Endothelial cell of umbilical vein (primary cell): ENCODE data around the gene ANO6. TPM values are rescaled to one million over a fixed set of nuclear protein-coding genes. Genes with fewer than 3 reads are reported as not detected.

ENCODE experiments used
- BruUV-seq: library from RNA; stranded (reverse); fragments of 400-500 nt; replicated peaks from 2 replicates; lab custom pipeline; 2021; lab: Mats Ljungman, UMichigan
- CTCF ChIA-PET: fragments of 300-600, 350-600 bp; sonication (Branson Sonifier 250); formaldehyde crosslinking; loops from one replicate; lab custom pipeline; 2021; ENCODE audit warnings: antibody characterized with exemption, inconsistent platforms; lab: Charles Lee
- POLR2A ChIA-PET: fragments of 300-600, 350-600 bp; sonication (Branson Sonifier 250); formaldehyde crosslinking; loops from one replicate; lab custom pipeline; 2021; ENCODE audit warnings: antibody characterized with exemption, inconsistent platforms; lab: Charles Lee
- DNase-seq: peaks from one replicate; pipeline ENCODE4 v3.0.0-alpha.2; 2011; ENCODE audit warnings: low read depth, low spot score
- FAIRE-seq: peaks from 2 replicates; lab custom pipeline; 2011; peaks lifted over from hg19 to GRCh38; lab: Jason Lieb, UNC
- H2AFZ ChIP-seq: 2 replicates; pipeline ENCODE4 v1.6.0; 2012; ENCODE audit warnings: low read depth, low read length, control low read depth, inconsistent platforms
- H3K27ac ChIP-seq: 2 replicates; pipeline ENCODE4 v1.5.1; 2011; ENCODE audit warnings: low read depth, mild to moderate bottlenecking, control low read depth, low read length, moderate library complexity; ENCODE audit not compliant: insufficient read depth
- H3K27me3 ChIP-seq, 2 experiments: 2 replicates each; pipeline versions ENCODE4 v1.6.0 to v1.6.1; 2011; ENCODE audit warnings: low read length in 2 of 2, mixed read lengths in 1 of 2; ENCODE audit not compliant: control insufficient read depth in 2 of 2, insufficient read depth in 2 of 2
- H3K36me3 ChIP-seq, 2 experiments: 2 replicates in 1 of 2; 3 replicates in 1 of 2; pipeline ENCODE4 v1.5.1; 2011; ENCODE audit warnings: low read length in 2 of 2, mild to moderate bottlenecking in 1 of 2, moderate library complexity in 1 of 2; ENCODE audit not compliant: control insufficient read depth in 2 of 2, insufficient read depth in 2 of 2; ENCODE audit errors: extremely low read depth in 1 of 2
- H3K4me1 ChIP-seq: 3 replicates; pipeline ENCODE4 v1.5.1; 2011; ENCODE audit warnings: mild to moderate bottlenecking, low read length; ENCODE audit not compliant: control insufficient read depth, insufficient read depth; ENCODE audit errors: extremely low read depth
- H3K4me2 ChIP-seq: 2 replicates; pipeline ENCODE4 v1.6.1; 2011; ENCODE audit warnings: low read length, control low read depth, mixed read lengths; ENCODE audit not compliant: insufficient read depth
- H3K4me3 ChIP-seq, 3 experiments: fragments of 200-600 bp in 1 of 3; sonication (generic), shearing (Covaris generic) in 1 of 3; replicated peaks in 1 of 3; 2 replicates each; pipeline ENCODE4 v1.5.1; 2011 to 2016; ENCODE audit warnings: control low read depth in 3 of 3, low read length in 3 of 3, mild to moderate bottlenecking in 2 of 3, inconsistent platforms in 1 of 3, low read depth in 1 of 3, moderate library complexity in 1 of 3; ENCODE audit not compliant: insufficient read depth in 1 of 3
- H3K79me2 ChIP-seq: 2 replicates; pipeline ENCODE4 v1.6.0; 2012; ENCODE audit warnings: low read length, inconsistent platforms; ENCODE audit not compliant: control insufficient read depth, insufficient read depth
- H3K9ac ChIP-seq: replicated peaks from 2 replicates; pipeline ENCODE3; 2011; ENCODE audit warnings: low read length, control low read depth; ENCODE audit not compliant: insufficient read depth; ENCODE audit errors: extremely low read depth
- H3K9me1 ChIP-seq: replicated peaks from 3 replicates; pipeline ENCODE4 v1.6.0; 2011; ENCODE audit warnings: mild to moderate bottlenecking, low read length; ENCODE audit not compliant: control insufficient read depth, insufficient read depth; ENCODE audit errors: extremely low read depth
- H3K9me3 ChIP-seq: replicated peaks from 2 replicates; pipeline ENCODE4 v1.5.1; 2012; ENCODE audit warnings: low read length, inconsistent platforms; ENCODE audit not compliant: control insufficient read depth, insufficient read depth
- H4K20me1 ChIP-seq: replicated peaks from 2 replicates; pipeline ENCODE3; 2011; ENCODE audit warnings: mild to moderate bottlenecking, low read length; ENCODE audit not compliant: control insufficient read depth, insufficient read depth; ENCODE audit errors: extremely low read depth
- CTCF ChIP-seq, 2 donors: IDR thresholded peaks; 1 replicate in 1 of 2; 2 replicates in 1 of 2; pipeline ENCODE4 v1.5.1; 2011; ENCODE audit warnings: low read length in 2 of 2, mild to moderate bottlenecking in 2 of 2, moderate library complexity in 2 of 2, control low read depth in 1 of 2, inconsistent platforms in 1 of 2, low read depth in 1 of 2; ENCODE audit not compliant: insufficient read depth in 1 of 2; ENCODE audit errors: extremely low read depth in 1 of 2
- EZH2 ChIP-seq: IDR thresholded peaks from 2 replicates; pipeline ENCODE4 v1.6.1; 2012; ENCODE audit warnings: borderline replicate concordance, low read depth, mild to moderate bottlenecking, moderate library complexity, low read length, inconsistent platforms; ENCODE audit not compliant: severe bottlenecking
- FOS ChIP-seq: IDR thresholded peaks from 2 replicates; pipeline ENCODE4 v1.6.1; 2011; ENCODE audit warnings: mild to moderate bottlenecking, low read length, moderate library complexity, borderline replicate concordance; ENCODE audit not compliant: insufficient read depth
- GATA2 ChIP-seq: IDR thresholded peaks from 2 replicates; pipeline ENCODE4 v1.7.0; 2011; ENCODE audit warnings: low read depth, mild to moderate bottlenecking, moderate library complexity, mixed read lengths, low read length; ENCODE audit not compliant: insufficient read length, insufficient read depth
- JUN ChIP-seq: IDR thresholded peaks from 2 replicates; pipeline ENCODE4 v1.6.1; 2011; ENCODE audit warnings: borderline replicate concordance, low read depth; ENCODE audit not compliant: insufficient read length, insufficient read depth
- MAX ChIP-seq: IDR thresholded peaks from 2 replicates; pipeline ENCODE4 v1.6.1; 2011; ENCODE audit not compliant: insufficient read depth, insufficient read length
- MYC ChIP-seq: IDR thresholded peaks from one replicate; pipeline ENCODE4 v1.6.1; 2011; ENCODE audit warnings: mild to moderate bottlenecking, low read depth, low read length
- POLR2A ChIP-seq: IDR thresholded peaks from 2 replicates; pipeline ENCODE4 v1.6.1; 2012; ENCODE audit warnings: low read depth, mild to moderate bottlenecking, control low read depth, low read length
- POLR2AphosphoS5 ChIP-seq: IDR thresholded peaks from 2 replicates; pipeline ENCODE4 v1.6.1; 2012; ENCODE audit warnings: low read depth, mild to moderate bottlenecking, control low read depth, low read length, moderate library complexity; ENCODE audit not compliant: insufficient read depth
- dilution Hi-C: fragments of 300-500 bp; cut with MboI; formaldehyde crosslinking; loops from one replicate; pipeline ENCODE4 v1.15.0; 2019; ENCODE audit warnings: low sequenced_read_pairs; ENCODE audit not compliant: extremely low pct_ligation_motif_present
- intact Hi-C: fragments of 100-400 bp; cut with micrococcal nuclease; formaldehyde crosslinking; loops from one replicate; pipeline ENCODE4 v1.10.0; 2022
- polyA plus RNA-seq, 4 experiments: library from polyadenylated mRNA; depleted of rRNA in 3 of 4; stranded (reverse) in 3 of 4; unstranded in 1 of 4; fragments of >200 nt; gene quantifications; 2 replicates each; pipeline versions ENCODE4 v1.2.1 to v1.2.3, GENCODE V29; 2011 to 2012; ENCODE audit warnings: missing spikeins in 1 of 4
- total RNA-seq: library from RNA; stranded (reverse); gene quantifications from 2 replicates; pipeline ENCODE4 v1.2.3, GENCODE V29; 2021

The ANO6 gene
- total and polyA plus RNA-seq, 2 donors (not counting 3 experiments of a cell fraction or from before 2014, with no cell fraction given) = 21.3 to 67.6 TPM

- ChIA-PET POLR2A (no interaction called here), CTCF (no interaction called here)
- dilution Hi-C loops (no loop called here), intact Hi-C loops (no loop called here)
- DNase-seq (no peak), FAIRE-seq (no peak)
- Histone ChIP-seq H3K4me1 (no peaks in the 10 kb centered on the region), H3K36me3 (no peaks in the 10 kb centered on the region), H3K9me1 (no peaks in the 10 kb centered on the region), H3K4me3 (no peak overlapping the region), H2AFZ (no peak overlapping the region), H3K4me2 (no peak overlapping the region), H3K27ac (no peak overlapping the region), H3K79me2 (no peaks in the 10 kb centered on the region), H3K9me3 (no peaks in the 10 kb centered on the region), H4K20me1 (no peaks in the 10 kb centered on the region), H3K27me3 (peaks cover 3 to 5% of the 10 kb centered on the region in 2 experiments), H3K9ac (no peak overlapping the region)
- no peak for TF ChIP-seq GATA2
- TF ChIP-seq POLR2A = no peak
- no peak for TF ChIP-seq CTCF (IDR thresholded peaks at IDR 0.05; ENCODE audit: extremely low read depth in 1 of 2, insufficient read depth in 1 of 2, low read depth in 1 of 2, low read length in 2 of 2)
- no peak for TF ChIP-seq JUN
- TF ChIP-seq POLR2AphosphoS5 = no peak
- no peak for TF ChIP-seq FOS
- no peak for TF ChIP-seq MYC
- no peak for TF ChIP-seq EZH2
- no peak for TF ChIP-seq MAX
- BruUV-seq = no TSS peak
Observed at GRCh38 chr12:45469902-45470301, 254.0 kb downstream of the ANO6 start.
